Vagina (tissue), 2 donors: Measurements from ENCODE around the gene CALR. TPM values are rescaled to one million over a fixed set of nuclear protein-coding genes. Genes with fewer than 3 reads are reported as not detected.
A peak's percentile ranks its signal among the peaks of the same experiment; 100 is the strongest.

Source experiments
- DNase-seq, 2 donors: peaks; one replicate each; pipeline ENCODE4 v3.0.0-alpha.2; 2017; ENCODE audit errors: extremely low spot score in 2 of 2
- H3K27ac ChIP-seq: fragments of 200-600 bp; sonication (generic); one replicate; pipeline ENCODE4 v1.5.1; 2019
- H3K27me3 ChIP-seq: fragments of 200-600 bp; sonication (generic); one replicate; pipeline ENCODE4 v1.5.1; 2019
- H3K36me3 ChIP-seq, 2 donors: fragments of 200-600 bp; sonication (generic); one replicate each; pipeline ENCODE4 v1.5.1; 2017 to 2019
- H3K4me1 ChIP-seq: fragments of 200-600 bp; sonication (generic); one replicate; pipeline ENCODE4 v1.5.1; 2019
- H3K4me3 ChIP-seq, 2 donors: fragments of 200-600 bp; sonication (generic); 1 replicate in 1 of 2; 2 replicates in 1 of 2; pipeline ENCODE4 v1.5.1; 2016 to 2019
- H3K9me3 ChIP-seq: fragments of 200-600 bp; sonication (generic); one replicate; pipeline ENCODE4 v1.5.1; 2019
- CTCF ChIP-seq, 3 experiments: fragments of 450-650 bp in 2 of 3; fragments of 200-600 bp in 1 of 3; sonication (generic) in 1 of 3; IDR thresholded peaks; one replicate each; pipeline ENCODE4 v1.5.1; 2017 to 2019; ENCODE audit warnings: antibody characterized with exemption in 3 of 3, mild to moderate bottlenecking in 2 of 3, moderate library complexity in 2 of 3
- POLR2A ChIP-seq, 2 donors: fragments of 450-650 bp; IDR thresholded peaks; one replicate each; pipeline ENCODE4 v1.6.1; 2017; ENCODE audit warnings: antibody characterized with exemption in 2 of 2, mild to moderate bottlenecking in 2 of 2, moderate library complexity in 2 of 2
- POLR2AphosphoS5 ChIP-seq, 2 donors: sonication (generic); formaldehyde crosslinking; IDR thresholded peaks; one replicate each; pipeline ENCODE4 v1.9.0; 2017; ENCODE audit warnings: antibody characterized with exemption in 2 of 2, mild to moderate bottlenecking in 2 of 2, low read depth in 1 of 2; ENCODE audit not compliant: insufficient read depth in 1 of 2
- intact Hi-C: fragments of 100-400 bp; cut with DNase I; formaldehyde crosslinking; loops from one replicate; pipeline ENCODE4 v1.15.1; 2023
- total RNA-seq: library from RNA; depleted of rRNA; stranded (reverse); fragments of >200 nt; gene quantifications from one replicate; pipeline ENCODE4 v1.2.3, GENCODE V29; 2016

CALR gene
- total RNA-seq, 1 donor from 2014 or later, result 303 TPM

DNA sequence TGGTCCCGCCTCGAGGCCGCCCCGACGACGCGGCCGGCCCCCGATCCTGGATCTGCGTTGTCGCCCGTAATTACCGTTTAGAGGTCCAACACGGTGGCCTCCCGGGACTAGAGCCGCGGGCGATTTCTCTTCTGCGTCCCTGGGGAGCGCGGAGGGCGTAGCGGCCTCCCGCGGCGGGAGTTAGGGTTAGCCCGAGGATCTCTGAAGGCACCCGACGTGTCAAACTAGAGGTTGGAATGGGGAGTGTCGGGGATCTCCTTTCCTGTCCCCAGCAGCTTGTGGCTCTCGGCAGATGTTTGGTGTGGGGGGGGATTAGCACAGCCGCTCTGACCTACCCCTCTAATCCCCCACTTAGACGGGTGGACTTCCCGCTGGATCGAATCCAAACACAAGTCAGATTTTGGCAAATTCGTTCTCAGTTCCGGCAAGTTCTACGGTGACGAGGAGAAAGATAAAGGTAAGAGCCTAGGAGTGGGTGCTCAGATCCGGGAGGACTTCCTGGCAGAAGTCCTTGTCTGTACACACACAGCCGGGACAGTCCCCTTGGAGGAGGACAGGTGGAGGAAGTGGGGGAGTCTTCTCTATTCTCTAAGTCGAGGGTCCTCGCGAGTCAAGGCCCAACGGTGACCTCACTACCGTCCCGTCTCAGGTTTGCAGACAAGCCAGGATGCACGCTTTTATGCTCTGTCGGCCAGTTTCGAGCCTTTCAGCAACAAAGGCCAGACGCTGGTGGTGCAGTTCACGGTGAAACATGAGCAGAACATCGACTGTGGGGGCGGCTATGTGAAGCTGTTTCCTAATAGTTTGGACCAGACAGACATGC lies 581 bp downstream of the CALR start:
- peak overlapping the region; percentile 97 to 100 for H3K4me3 ChIP-seq
- peak in 1 of 2 donors; percentile 76 for TF ChIP-seq POLR2AphosphoS5 (IDR thresholded peaks at IDR 0.05; ENCODE audit: insufficient read depth in 1 of 2, low read depth in 1 of 2)
- TF ChIP-seq POLR2A (IDR thresholded peaks at IDR 0.05), result no peak
- peak in 1 of 3 experiments; percentile 5 for TF ChIP-seq CTCF (IDR thresholded peaks at IDR 0.05)
- H3K4me1 ChIP-seq, result peaks cover 56% of the 10 kb centered on the region
- H3K9me3 ChIP-seq, result no peaks in the 10 kb centered on the region
- H3K27ac ChIP-seq, result peak overlapping the region; percentile 92
- DNase-seq, result no peak
- H3K27me3 ChIP-seq, result no peaks in the 10 kb centered on the region
- intact Hi-C loops, result no loop called here
- peaks cover 0 to 43% of the 10 kb centered on the region in 2 donors for H3K36me3 ChIP-seq

DNA sequence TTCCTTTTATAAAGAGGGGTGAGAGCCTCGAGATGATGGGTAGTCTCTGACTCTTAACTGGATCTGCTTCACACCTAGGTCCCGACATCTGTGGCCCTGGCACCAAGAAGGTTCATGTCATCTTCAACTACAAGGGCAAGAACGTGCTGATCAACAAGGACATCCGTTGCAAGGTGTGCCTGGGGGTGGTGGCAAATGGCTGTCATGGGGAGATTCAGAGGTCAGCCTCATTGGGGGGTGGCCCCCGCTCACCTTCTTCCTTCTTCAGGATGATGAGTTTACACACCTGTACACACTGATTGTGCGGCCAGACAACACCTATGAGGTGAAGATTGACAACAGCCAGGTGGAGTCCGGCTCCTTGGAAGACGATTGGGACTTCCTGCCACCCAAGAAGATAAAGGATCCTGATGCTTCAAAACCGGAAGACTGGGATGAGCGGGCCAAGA lies 1.6 kb downstream of the CALR start:
- Histone ChIP-seq H3K27me3 (no peaks in the 10 kb centered on the region), H3K9me3 (no peaks in the 10 kb centered on the region), H3K27ac (peak overlapping the region; percentile 92), H3K36me3 (peaks cover 0 to 50% of the 10 kb centered on the region in 2 donors), H3K4me1 (peaks cover 66% of the 10 kb centered on the region), H3K4me3 (peak overlapping the region; percentile 97 to 100)
- intact Hi-C loops, result no loop called here
- DNase-seq, result no peak
- TF ChIP-seq CTCF (IDR thresholded peaks at IDR 0.05), result no peak
- no peak for TF ChIP-seq POLR2AphosphoS5 (IDR thresholded peaks at IDR 0.05; ENCODE audit: insufficient read depth in 1 of 2, low read depth in 1 of 2)
- no peak for TF ChIP-seq POLR2A (IDR thresholded peaks at IDR 0.05)

GRCh38 chr19:12940897-12941296 lies 2.5 kb downstream of the CALR start:
- peaks cover 70% of the 10 kb centered on the region for H3K4me1 ChIP-seq
- DNase-seq, result no peak
- peak overlapping the region in 1 of 2 donors; percentile 100 for H3K4me3 ChIP-seq
- no peaks in the 10 kb centered on the region for H3K9me3 ChIP-seq
- H3K36me3 ChIP-seq, result peaks cover 0 to 50% of the 10 kb centered on the region in 2 donors
- no peaks in the 10 kb centered on the region for H3K27me3 ChIP-seq
- TF ChIP-seq POLR2AphosphoS5 (IDR thresholded peaks at IDR 0.05; ENCODE audit: insufficient read depth in 1 of 2, low read depth in 1 of 2), result no peak
- TF ChIP-seq POLR2A (IDR thresholded peaks at IDR 0.05), result no peak
- no peak for TF ChIP-seq CTCF (IDR thresholded peaks at IDR 0.05)
- no peak overlapping the region for H3K27ac ChIP-seq
- intact Hi-C loops, result no loop called here

GRCh38 chr19:12943437-12944044 lies 5.1 kb downstream of the CALR start:
- no peaks in the 10 kb centered on the region for H3K9me3 ChIP-seq
- H3K27me3 ChIP-seq, result no peaks in the 10 kb centered on the region
- no peak for DNase-seq
- TF ChIP-seq POLR2A (IDR thresholded peaks at IDR 0.05) (no peak), CTCF (IDR thresholded peaks at IDR 0.05) (no peak), POLR2AphosphoS5 (IDR thresholded peaks at IDR 0.05; ENCODE audit: insufficient read depth in 1 of 2, low read depth in 1 of 2) (no peak)
- no peak overlapping the region for H3K4me3 ChIP-seq
- intact Hi-C loops, result no loop called here
- H3K36me3 ChIP-seq, result peaks cover 0 to 65% of the 10 kb centered on the region in 2 donors
- peaks cover 83% of the 10 kb centered on the region for H3K4me1 ChIP-seq
- H3K27ac ChIP-seq, result no peak overlapping the region
